ENCODE data around the gene SPTB.

GRCh38 chr14:64808449-64808848 is 71.3 kb downstream of the SPTB start:
- TF ChIP-seq CTCF (IDR thresholded peaks at IDR 0.05; ENCODE audit: poor library complexity) (no peak), EZH2 (IDR thresholded peaks at IDR 0.05; ENCODE audit: borderline replicate concordance) (no peak)

Measured in hepatocyte (in vitro differentiated cells).